Testis (tissue), 2 donors: ENCODE results near the gene EYA2.

Experiments
- POLR2A ChIP-seq: fragments of 450-650 bp; IDR thresholded peaks from one replicate; pipeline ENCODE4 v1.6.1; 2017; ENCODE audit warnings: antibody characterized with exemption, mild to moderate bottlenecking, moderate library complexity
- TF ChIP-seq, protein P1 (sequence below), 3 experiments: fragments of 450-650 bp in 2 of 3; fragments of 200-600 bp in 1 of 3; sonication (generic) in 1 of 3; IDR thresholded peaks; one replicate each; pipeline ENCODE4 v1.5.1; 2016 to 2019; ENCODE audit warnings: antibody characterized with exemption in 3 of 3, mild to moderate bottlenecking in 2 of 3, moderate library complexity in 1 of 3

GRCh38 chr20:46879386-46879785 lies 15.3 kb upstream of the EYA2 start:
- TF ChIP-seq, protein P1, sequence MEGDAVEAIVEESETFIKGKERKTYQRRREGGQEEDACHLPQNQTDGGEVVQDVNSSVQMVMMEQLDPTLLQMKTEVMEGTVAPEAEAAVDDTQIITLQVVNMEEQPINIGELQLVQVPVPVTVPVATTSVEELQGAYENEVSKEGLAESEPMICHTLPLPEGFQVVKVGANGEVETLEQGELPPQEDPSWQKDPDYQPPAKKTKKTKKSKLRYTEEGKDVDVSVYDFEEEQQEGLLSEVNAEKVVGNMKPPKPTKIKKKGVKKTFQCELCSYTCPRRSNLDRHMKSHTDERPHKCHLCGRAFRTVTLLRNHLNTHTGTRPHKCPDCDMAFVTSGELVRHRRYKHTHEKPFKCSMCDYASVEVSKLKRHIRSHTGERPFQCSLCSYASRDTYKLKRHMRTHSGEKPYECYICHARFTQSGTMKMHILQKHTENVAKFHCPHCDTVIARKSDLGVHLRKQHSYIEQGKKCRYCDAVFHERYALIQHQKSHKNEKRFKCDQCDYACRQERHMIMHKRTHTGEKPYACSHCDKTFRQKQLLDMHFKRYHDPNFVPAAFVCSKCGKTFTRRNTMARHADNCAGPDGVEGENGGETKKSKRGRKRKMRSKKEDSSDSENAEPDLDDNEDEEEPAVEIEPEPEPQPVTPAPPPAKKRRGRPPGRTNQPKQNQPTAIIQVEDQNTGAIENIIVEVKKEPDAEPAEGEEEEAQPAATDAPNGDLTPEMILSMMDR (IDR thresholded peaks at IDR 0.05) = no peak
- no peak for TF ChIP-seq POLR2A
